IPS DF 6.9 (cell line): ENCODE results near the gene TXNDC9.
"Not testable (repeated sequence)": the region's sequence is repeated elsewhere in the genome, so short reads cannot be mapped to it uniquely, and the experiment has no call there.

ENCODE experiments used
- DNase-seq: peaks from one replicate; pipeline ENCODE4 v3.0.0-alpha.2; 2013; ENCODE audit warnings: low read depth, low spot score
- H3K27ac ChIP-seq: one replicate; pipeline ENCODE4 v1.5.1; 2013; ENCODE audit warnings: low read length, control low read depth
- H3K27me3 ChIP-seq: 2 replicates; pipeline ENCODE4 v1.6.1; 2013; ENCODE audit warnings: mild to moderate bottlenecking, low read length; ENCODE audit not compliant: control insufficient read depth, insufficient read depth
- H3K36me3 ChIP-seq: 2 replicates; pipeline ENCODE4 v1.6.1; 2013; ENCODE audit warnings: low read length; ENCODE audit not compliant: control insufficient read depth, insufficient read depth
- H3K4me1 ChIP-seq: 2 replicates; pipeline ENCODE4 v1.6.1; 2013; ENCODE audit warnings: low read length; ENCODE audit not compliant: control insufficient read depth, insufficient read depth
- H3K4me3 ChIP-seq: 2 replicates; pipeline ENCODE4 v1.5.1; 2013; ENCODE audit warnings: mild to moderate bottlenecking, low read length
- H3K9me3 ChIP-seq: 2 replicates; pipeline ENCODE4 v1.6.1; 2013; ENCODE audit warnings: low read length, inconsistent platforms; ENCODE audit not compliant: control insufficient read depth, insufficient read depth
- WGBS: extraction: QIAGEN DNeasy Blood & Tissue Kit; methylation state at CpG from one replicate; pipeline ENCODE4 v1.1.7; 2013; ENCODE audit warnings: mixed read lengths, missing lambda C conversion rate; ENCODE audit not compliant: insufficient read length, insufficient coverage; 5-methylcytosine and 5-hydroxymethylcytosine counted together

The TXNDC9 gene, protein sequence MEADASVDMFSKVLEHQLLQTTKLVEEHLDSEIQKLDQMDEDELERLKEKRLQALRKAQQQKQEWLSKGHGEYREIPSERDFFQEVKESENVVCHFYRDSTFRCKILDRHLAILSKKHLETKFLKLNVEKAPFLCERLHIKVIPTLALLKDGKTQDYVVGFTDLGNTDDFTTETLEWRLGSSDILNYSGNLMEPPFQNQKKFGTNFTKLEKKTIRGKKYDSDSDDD

DNA sequence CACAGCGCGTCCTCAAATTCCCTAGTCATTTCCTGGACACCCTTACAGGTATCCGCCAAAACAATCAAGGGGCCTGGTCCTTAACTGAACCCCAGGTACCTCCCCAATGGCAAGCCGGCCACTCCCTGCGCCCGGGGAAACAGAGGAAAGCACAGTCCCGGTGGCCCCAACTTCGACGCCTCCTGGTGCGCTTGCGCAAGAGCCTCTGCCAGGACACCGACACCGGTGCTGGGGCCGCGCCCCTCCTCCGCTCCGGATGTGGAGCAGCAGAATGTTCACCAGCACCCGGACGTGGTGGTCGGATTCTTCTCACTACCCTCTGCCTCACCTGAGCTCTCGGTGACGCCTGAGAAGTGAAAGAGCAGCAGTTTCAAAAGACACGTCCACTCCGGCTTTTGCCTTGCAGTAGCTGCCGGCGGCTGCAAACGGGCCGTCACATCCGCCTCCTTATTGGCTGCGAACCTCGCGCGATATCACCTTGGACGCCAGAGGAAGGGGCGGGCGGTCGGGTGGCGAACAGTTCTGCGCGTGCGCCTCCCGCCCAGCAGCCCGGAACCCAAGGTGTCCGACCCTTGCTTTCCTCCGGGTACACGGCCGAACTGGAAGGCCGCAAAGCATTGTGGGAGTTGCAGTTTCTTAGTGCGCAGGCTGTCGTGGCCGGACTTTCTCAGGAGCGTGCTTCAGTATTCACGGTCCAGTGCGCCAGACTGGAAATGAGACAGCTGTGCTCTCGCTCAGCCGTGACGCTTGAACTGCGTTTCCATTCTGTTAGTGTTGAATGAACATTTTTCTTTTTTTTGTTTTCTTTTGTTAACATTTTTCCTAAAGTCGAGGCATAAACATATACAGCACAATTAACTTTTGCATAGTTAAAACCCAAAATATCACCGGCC, at the start of gene TXNDC9:
TXNDC9 (minus strand) TSS at position 423 of the 893 bp plus-strand sequence. CDS start 3,123 bp downstream, outside the sequence.
- H3K27ac ChIP-seq: no peak within 1 kb of the TSS
- peak; percentile 99 for DNase-seq
- no peaks in the 10 kb centered on the region for H3K9me3 ChIP-seq
- peaks cover 5% of the 10 kb centered on the region; the same call in 1 of the 2 replicates for H3K36me3 ChIP-seq
- H3K4me3 ChIP-seq: peak within 1 kb of the TSS; percentile 82; the same call in 1 of the 2 replicates
- H3K27me3 ChIP-seq: no peaks in the 10 kb centered on the region
- no peaks in the 10 kb centered on the region for H3K4me1 ChIP-seq
- no CpG with 5 or more reads among the region's 60 CpGs for WGBS

DNA sequence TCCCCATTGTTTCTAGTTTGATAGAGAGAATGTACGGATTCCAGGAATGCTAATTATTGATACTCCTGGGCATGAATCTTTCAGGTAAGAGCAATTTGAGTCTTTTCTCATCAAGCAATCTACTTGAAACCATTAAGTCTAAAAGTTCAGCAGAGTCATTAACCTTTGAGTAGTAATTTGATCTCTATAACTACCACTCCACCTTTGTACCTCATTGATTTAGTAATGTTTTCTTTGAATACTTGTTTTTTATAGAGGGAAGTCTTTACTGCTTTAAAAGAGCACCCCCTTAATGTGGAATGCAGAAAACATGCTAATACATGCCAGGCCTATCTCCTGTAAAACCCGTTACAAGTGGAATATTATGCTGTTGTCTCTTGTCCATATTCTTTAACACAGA, 46.0 kb upstream of the TXNDC9 start:
- peaks cover 3% of the 10 kb centered on the region; the same call in 1 of the 2 replicates for H3K36me3 ChIP-seq
- no CpG with 5 or more reads among the region's 2 CpGs for WGBS
- H3K27ac ChIP-seq: no peak overlapping the region
- H3K4me1 ChIP-seq: no peaks in the 10 kb centered on the region
- H3K9me3 ChIP-seq: no peaks in the 10 kb centered on the region
- H3K27me3 ChIP-seq: no peaks in the 10 kb centered on the region
- H3K4me3 ChIP-seq: no peak overlapping the region
- DNase-seq: no peak

DNA sequence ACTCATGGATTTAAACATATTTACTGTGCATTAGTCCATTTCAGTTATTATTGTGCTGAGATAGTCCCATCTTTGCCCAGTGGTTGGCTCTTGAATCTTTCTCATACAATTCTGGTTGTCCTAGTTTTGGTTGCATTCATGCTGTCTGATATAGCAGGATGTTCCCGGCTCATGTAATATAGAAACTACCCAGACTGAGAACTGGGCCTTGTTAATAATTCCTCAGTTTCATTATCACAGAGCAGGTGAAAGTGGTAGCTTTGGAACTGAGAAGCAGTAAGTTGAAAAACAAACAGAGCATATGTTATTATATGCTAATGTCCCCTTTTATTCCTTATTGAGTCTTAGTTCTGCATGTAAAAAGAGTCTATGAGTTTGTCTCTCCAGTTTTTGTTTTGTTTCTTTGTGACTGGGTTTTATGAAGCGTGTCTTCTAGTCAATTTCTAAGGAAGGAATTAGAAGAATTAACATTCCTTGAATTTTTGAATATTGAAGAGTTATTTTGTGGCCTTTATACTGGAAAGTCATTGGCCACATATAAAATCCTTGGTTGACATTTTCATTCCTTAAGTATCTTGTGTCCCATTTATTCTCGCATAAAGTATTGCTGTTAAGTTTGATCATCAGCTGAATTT, 44.4 kb upstream of the TXNDC9 start:
- no peak for DNase-seq
- Histone ChIP-seq H3K4me3 (no peak overlapping the region), H3K36me3 (peaks cover 3% of the 10 kb centered on the region; the same call in 1 of the 2 replicates), H3K9me3 (no peaks in the 10 kb centered on the region), H3K27me3 (no peaks in the 10 kb centered on the region), H3K4me1 (no peaks in the 10 kb centered on the region), H3K27ac (no peak overlapping the region)
- WGBS: no CpG with 5 or more reads among the region's 3 CpGs

DNA sequence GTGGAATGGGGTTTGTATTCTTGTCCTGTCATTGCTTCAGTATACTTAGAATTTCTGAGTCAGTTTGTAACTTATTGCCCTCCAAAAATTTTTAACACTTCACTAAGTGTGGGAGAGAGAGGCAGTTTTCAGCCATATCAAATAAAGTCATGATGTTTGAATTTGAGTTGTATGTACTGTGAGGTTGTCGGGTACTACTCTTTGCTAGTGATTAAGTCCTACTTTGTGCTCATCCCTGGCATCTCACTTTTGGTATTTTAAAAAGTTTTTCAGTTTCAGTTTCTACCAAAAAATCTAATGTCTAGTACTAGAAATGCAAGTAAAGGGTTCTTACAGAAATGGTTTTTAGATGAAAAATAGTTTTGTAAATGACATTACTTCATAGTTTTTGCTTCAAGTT, 41.7 kb upstream of the TXNDC9 start:
- Histone ChIP-seq H3K4me1 (no peaks in the 10 kb centered on the region), H3K27ac (no peak overlapping the region), H3K4me3 (no peak overlapping the region), H3K27me3 (no peaks in the 10 kb centered on the region), H3K36me3 (peaks cover 4% of the 10 kb centered on the region; the same call in 1 of the 2 replicates), H3K9me3 (no peaks in the 10 kb centered on the region)
- no CpG with 5 or more reads among the region's 1 CpG for WGBS
- no peak for DNase-seq

DNA sequence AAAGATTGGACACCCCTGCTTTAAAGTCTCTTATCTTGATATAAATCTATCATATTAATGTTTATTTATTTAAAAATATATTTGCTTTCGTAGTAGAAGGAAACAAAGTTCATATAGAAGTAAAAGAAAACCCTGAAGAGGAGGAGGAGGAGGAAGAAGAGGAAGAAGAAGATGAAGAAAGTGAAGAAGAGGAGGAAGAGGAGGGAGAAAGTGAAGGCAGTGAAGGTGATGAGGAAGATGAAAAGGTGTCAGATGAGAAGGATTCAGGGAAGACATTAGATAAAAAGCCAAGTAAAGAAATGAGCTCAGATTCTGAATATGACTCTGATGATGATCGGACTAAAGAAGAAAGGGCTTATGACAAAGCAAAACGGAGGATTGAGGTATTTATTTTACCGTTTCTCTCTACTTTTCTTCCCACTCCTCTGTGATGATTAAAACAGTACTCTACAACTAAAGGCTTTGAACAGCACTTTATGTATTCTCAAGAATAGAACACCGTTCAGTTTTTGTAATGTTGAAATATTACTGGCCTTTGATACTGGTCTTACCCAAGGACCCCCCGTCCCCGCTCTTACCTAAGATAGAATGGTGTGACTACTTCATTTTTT, 40.2 kb upstream of the TXNDC9 start:
- Histone ChIP-seq H3K27me3 (no peaks in the 10 kb centered on the region), H3K4me3 (no peak overlapping the region), H3K36me3 (peaks cover 4% of the 10 kb centered on the region; the same call in 1 of the 2 replicates), H3K27ac (no peak overlapping the region), H3K4me1 (no peaks in the 10 kb centered on the region), H3K9me3 (no peaks in the 10 kb centered on the region)
- no peak for DNase-seq
- no CpG with 5 or more reads among the region's 7 CpGs for WGBS

DNA sequence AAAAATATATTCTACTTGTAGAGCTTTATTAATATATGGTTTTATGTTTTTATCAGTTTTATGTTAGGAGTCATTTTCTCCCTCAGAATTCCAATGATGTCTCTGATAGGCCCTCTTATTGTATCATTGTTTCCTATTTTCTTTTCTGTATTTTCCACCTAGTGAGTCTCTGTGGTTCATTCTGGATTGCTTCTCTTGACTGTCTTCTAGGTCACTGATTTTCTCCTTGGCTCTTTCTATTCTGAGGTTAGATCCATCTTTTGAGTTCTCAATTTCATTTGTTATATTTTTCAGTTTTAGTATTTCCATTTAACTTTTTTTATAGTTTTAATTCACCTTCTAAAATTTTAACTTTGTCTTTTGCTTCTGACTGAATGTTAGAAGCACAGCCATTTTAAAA, 38.6 kb upstream of the TXNDC9 start:
- Histone ChIP-seq H3K4me3 (no peak overlapping the region), H3K27me3 (no peaks in the 10 kb centered on the region), H3K36me3 (peaks cover 4% of the 10 kb centered on the region; the same call in 1 of the 2 replicates), H3K27ac (no peak overlapping the region), H3K4me1 (no peaks in the 10 kb centered on the region), H3K9me3 (no peaks in the 10 kb centered on the region)
- no peak for DNase-seq

DNA sequence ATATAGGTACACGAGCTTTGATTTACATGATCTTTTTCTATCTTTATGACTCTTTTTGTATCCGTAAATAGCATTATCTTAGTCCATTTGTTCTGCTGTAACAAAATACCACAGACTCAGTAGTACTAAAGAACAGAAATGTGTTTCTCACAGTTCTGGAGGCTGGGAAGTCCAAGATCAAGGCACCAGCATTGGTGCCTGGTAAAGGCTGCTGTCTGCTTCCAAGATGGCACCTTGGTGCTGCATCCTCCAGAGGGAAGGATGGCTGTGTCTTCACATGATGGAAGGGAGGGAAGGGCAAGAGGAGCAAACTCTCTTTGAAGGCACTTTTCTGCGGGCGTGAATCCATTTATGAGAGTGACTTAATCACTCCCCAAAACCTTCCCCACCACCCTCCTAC, 37.0 kb upstream of the TXNDC9 start:
- no peaks in the 10 kb centered on the region for H3K9me3 ChIP-seq
- no peak overlapping the region for H3K27ac ChIP-seq
- H3K4me3 ChIP-seq: no peak overlapping the region
- no CpG with 5 or more reads among the region's 4 CpGs for WGBS
- H3K27me3 ChIP-seq: no peaks in the 10 kb centered on the region
- no peaks in the 10 kb centered on the region for H3K4me1 ChIP-seq
- peaks cover 4% of the 10 kb centered on the region; the same call in 1 of the 2 replicates for H3K36me3 ChIP-seq
- DNase-seq: no peak

DNA sequence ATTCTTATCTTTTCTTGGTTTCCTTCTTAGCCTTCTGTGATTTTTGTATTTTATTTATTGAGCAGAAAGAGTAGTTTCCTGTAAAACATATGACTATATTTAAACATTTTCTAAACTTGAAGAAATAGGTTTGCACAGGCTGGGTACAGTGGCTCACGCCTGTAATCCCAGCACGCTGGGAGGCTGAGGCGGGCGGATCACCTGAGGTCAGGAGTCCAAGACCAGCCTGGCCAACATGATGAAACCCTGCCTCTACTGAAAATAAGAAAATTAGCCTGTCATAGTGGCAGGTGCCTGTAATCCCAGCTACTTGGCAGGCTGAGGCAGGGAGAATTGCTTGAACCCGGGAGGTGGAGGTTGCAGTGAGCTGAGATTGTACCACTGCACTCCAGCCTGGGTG, 32.7 kb upstream of the TXNDC9 start:
- not testable (repeated sequence) for H3K27ac ChIP-seq, DNase-seq, H3K4me1 ChIP-seq, H3K36me3 ChIP-seq, H3K9me3 ChIP-seq, H3K4me3 ChIP-seq, H3K27me3 ChIP-seq
- WGBS: no CpG with 5 or more reads among the region's 5 CpGs

DNA sequence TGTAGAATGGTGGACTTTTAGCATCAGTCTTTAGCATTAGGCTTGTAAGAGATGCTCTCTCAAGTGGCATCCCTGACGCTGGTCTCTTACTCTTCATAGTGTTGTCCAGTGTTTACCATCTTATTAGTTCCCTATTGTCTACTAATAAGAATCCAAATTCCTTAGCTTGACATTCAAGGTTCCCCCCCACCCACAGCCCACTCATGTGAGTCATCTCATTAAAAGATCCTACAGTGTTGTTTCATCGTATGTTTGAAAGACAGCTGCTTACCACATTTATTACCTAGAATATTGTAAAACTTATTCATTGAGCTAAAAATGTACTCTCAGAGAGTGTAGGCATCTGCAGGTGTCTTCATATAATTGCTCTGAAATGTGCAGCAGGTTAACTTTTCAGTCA, 29.5 kb upstream of the TXNDC9 start:
- Histone ChIP-seq H3K4me1 (no peaks in the 10 kb centered on the region), H3K27me3 (no peaks in the 10 kb centered on the region), H3K36me3 (peaks cover 3% of the 10 kb centered on the region; the same call in 1 of the 2 replicates), H3K9me3 (no peaks in the 10 kb centered on the region), H3K27ac (no peak overlapping the region), H3K4me3 (no peak overlapping the region)
- DNase-seq: no peak
- WGBS: no CpG with 5 or more reads among the region's 2 CpGs

DNA sequence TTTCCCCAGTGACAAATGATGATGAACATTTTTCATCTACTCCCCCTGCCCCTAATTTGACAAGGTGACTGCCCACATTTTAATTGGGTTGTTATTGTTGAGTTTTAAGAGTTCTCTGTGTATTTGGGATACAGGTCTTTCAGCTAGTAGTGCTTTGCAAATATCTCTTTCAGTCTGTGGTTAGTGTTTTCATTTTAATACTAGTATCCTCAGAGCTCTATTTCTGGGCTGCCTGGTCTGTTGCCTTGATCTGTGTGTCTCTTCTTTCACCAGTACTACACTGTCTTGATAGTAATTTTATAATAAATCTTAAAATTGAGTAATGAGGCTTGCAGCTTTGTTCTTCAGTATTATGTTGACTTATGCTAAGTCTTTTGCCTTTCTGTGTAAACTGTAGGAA, 20.7 kb upstream of the TXNDC9 start:
- H3K4me1 ChIP-seq: no peaks in the 10 kb centered on the region
- DNase-seq: no peak
- H3K9me3 ChIP-seq: no peaks in the 10 kb centered on the region
- H3K27ac ChIP-seq: no peak overlapping the region
- H3K4me3 ChIP-seq: no peak overlapping the region
- H3K36me3 ChIP-seq: no peaks in the 10 kb centered on the region
- no peaks in the 10 kb centered on the region for H3K27me3 ChIP-seq
